ENCODE results near the gene PROSER1.

The PROSER1 gene

DNA sequence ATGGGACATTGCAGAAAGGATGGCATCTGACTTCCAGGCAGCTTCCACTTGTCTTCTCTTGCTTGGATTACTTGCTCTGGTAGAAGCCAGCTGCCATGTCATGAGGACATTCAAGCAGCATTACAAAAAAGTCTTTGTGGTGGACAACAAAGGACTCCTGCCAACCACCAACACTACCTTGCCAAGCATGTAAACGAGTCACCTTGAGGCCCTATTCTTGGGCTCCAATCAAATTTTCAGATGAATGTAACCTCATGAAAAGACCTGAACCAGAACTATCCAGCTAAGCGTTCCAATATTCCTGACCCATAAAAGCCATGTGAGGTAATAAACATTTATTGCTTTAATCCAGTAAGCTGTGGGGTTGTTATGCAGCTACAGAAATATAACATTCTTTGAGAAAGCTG lies 12.5 kb downstream of the PROSER1 start:
- Histone ChIP-seq H3K4me3 (ENCODE audit: low read length) (no peak overlapping the region), H3F3A (ENCODE audit: insufficient read depth, low read length) (no peaks in the 10 kb centered on the region), H4K20me1 (ENCODE audit: insufficient read depth, low read length) (no peaks in the 10 kb centered on the region), H3K9ac (ENCODE audit: low read length) (no peak overlapping the region), H3K27me3 (replicated peaks; ENCODE audit: insufficient read depth, low read length) (no peaks in the 10 kb centered on the region), H3K27ac (ENCODE audit: low read length) (no peak overlapping the region), H3K4me1 (ENCODE audit: low read length) (no peaks in the 10 kb centered on the region), H3K9me2 (replicated peaks; ENCODE audit: insufficient read depth, low read length) (no peaks in the 10 kb centered on the region), H3K79me2 (ENCODE audit: low read length) (peaks cover 4% of the 10 kb centered on the region; the same call in 1 of the 2 replicates), H3K36me3 (replicated peaks; ENCODE audit: insufficient read depth, low read length) (no peaks in the 10 kb centered on the region; the same call in 1 of the 2 replicates), H3K9me3 (replicated peaks; ENCODE audit: insufficient read depth, low read length) (no peaks in the 10 kb centered on the region), H2AFZ (ENCODE audit: low read length) (no peak overlapping the region), H3K4me2 (ENCODE audit: low read depth, low read length) (no peak overlapping the region)
- TF ChIP-seq EZH2 (optimal IDR thresholded peaks at IDR 0.05; ENCODE audit: low read depth, low read length) (no peak), EZH2phosphoT487 (IDR thresholded peaks at IDR 0.05; ENCODE audit: low read length) (no peak)
- TF ChIP-seq, protein P1, sequence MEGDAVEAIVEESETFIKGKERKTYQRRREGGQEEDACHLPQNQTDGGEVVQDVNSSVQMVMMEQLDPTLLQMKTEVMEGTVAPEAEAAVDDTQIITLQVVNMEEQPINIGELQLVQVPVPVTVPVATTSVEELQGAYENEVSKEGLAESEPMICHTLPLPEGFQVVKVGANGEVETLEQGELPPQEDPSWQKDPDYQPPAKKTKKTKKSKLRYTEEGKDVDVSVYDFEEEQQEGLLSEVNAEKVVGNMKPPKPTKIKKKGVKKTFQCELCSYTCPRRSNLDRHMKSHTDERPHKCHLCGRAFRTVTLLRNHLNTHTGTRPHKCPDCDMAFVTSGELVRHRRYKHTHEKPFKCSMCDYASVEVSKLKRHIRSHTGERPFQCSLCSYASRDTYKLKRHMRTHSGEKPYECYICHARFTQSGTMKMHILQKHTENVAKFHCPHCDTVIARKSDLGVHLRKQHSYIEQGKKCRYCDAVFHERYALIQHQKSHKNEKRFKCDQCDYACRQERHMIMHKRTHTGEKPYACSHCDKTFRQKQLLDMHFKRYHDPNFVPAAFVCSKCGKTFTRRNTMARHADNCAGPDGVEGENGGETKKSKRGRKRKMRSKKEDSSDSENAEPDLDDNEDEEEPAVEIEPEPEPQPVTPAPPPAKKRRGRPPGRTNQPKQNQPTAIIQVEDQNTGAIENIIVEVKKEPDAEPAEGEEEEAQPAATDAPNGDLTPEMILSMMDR (IDR thresholded peaks at IDR 0.05; ENCODE audit: low read length), result no peak
- no peak for DNase-seq

DNA sequence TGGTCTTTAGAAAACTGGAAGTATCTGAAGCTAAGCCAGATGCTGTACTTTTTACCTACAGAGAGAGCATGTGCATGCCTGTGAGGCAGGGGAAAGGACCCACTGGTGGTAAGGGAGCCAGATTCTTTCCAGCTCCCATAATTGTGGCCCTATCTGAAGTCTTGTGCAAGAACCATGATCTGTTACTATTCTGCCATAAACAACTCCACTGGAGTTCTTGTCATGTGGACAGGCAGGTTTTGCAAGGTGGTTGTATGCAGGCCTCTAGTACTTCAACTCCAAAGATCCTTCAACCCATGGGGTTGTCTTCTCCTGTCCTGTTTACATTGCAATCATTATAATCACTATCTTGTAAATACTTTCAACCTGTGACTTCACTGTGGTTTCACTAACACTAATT lies 14.1 kb downstream of the PROSER1 start:
- no peaks in the 10 kb centered on the region for H3K9me2 ChIP-seq (replicated peaks; ENCODE audit: insufficient read depth, low read length)
- TF ChIP-seq EZH2phosphoT487 (IDR thresholded peaks at IDR 0.05; ENCODE audit: low read length), result no peak
- no peak for TF ChIP-seq EZH2 (optimal IDR thresholded peaks at IDR 0.05; ENCODE audit: low read depth, low read length)
- TF ChIP-seq, protein P1 (IDR thresholded peaks at IDR 0.05; ENCODE audit: low read length), result no peak
- no peaks in the 10 kb centered on the region for H3K9me3 ChIP-seq (replicated peaks; ENCODE audit: insufficient read depth, low read length)
- no peak overlapping the region for H3K27ac ChIP-seq (ENCODE audit: low read length)
- H3K79me2 ChIP-seq (ENCODE audit: low read length), result 0 out of 2 replicates have a peak, but pooled peaks cover 2% of the 10 kb centered on the region
- no peak overlapping the region for H2AFZ ChIP-seq (ENCODE audit: low read length)
- no peaks in the 10 kb centered on the region; the same call in 1 of the 2 replicates for H3K36me3 ChIP-seq (replicated peaks; ENCODE audit: insufficient read depth, low read length)
- H3K4me3 ChIP-seq (ENCODE audit: low read length), result no peak overlapping the region
- H3F3A ChIP-seq (ENCODE audit: insufficient read depth, low read length), result no peaks in the 10 kb centered on the region
- no peaks in the 10 kb centered on the region for H3K27me3 ChIP-seq (replicated peaks; ENCODE audit: insufficient read depth, low read length)
- no peaks in the 10 kb centered on the region for H3K4me1 ChIP-seq (ENCODE audit: low read length)
- no peak for DNase-seq
- H4K20me1 ChIP-seq (ENCODE audit: insufficient read depth, low read length), result no peaks in the 10 kb centered on the region
- no peak overlapping the region for H3K9ac ChIP-seq (ENCODE audit: low read length)
- H3K4me2 ChIP-seq (ENCODE audit: low read depth, low read length), result no peak overlapping the region

DNA sequence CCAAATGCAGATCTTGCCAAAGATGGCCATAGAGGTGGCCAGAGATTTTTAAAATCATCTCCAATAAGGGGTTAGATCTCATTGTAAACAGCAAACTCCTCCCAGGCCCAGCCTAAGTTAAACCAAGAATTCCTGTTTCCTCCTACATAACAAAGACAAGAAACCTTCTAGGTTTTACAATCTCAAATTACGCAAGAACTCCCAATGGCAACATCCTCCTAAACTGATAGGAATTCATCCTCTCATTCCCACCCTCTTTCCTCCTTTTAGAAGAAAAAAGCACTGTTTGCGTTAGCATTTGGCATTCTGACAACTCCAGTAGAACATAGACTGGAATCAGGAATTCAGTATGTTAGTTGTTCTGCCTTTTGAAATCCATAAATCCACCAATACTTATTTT lies 14.6 kb downstream of the PROSER1 start:
- Histone ChIP-seq H3K36me3 (replicated peaks; ENCODE audit: insufficient read depth, low read length) (no peaks in the 10 kb centered on the region), H2AFZ (ENCODE audit: low read length) (no peak overlapping the region), H3K4me2 (ENCODE audit: low read depth, low read length) (no peak overlapping the region)

More for the DNA sequence above, 14.6 kb downstream of the PROSER1 start:
- H3K9me3 ChIP-seq (replicated peaks; ENCODE audit: insufficient read depth, low read length), result no peaks in the 10 kb centered on the region
- no peak overlapping the region for H3K4me3 ChIP-seq (ENCODE audit: low read length)
- H3K9ac ChIP-seq (ENCODE audit: low read length), result no peak overlapping the region
- DNase-seq, result no peak
- no peaks in the 10 kb centered on the region for H4K20me1 ChIP-seq (ENCODE audit: insufficient read depth, low read length)
- TF ChIP-seq EZH2phosphoT487 (IDR thresholded peaks at IDR 0.05; ENCODE audit: low read length) (no peak), EZH2 (optimal IDR thresholded peaks at IDR 0.05; ENCODE audit: low read depth, low read length) (no peak)
- TF ChIP-seq, protein P1 (IDR thresholded peaks at IDR 0.05; ENCODE audit: low read length), result no peak
- H3K79me2 ChIP-seq (ENCODE audit: low read length), result 0 out of 2 replicates have a peak, but pooled peaks cover 2% of the 10 kb centered on the region
- no peaks in the 10 kb centered on the region for H3F3A ChIP-seq (ENCODE audit: insufficient read depth, low read length)
- H3K27ac ChIP-seq (ENCODE audit: low read length), result no peak overlapping the region
- H3K9me2 ChIP-seq (replicated peaks; ENCODE audit: insufficient read depth, low read length), result no peaks in the 10 kb centered on the region
- H3K4me1 ChIP-seq (ENCODE audit: low read length), result no peaks in the 10 kb centered on the region
- H3K27me3 ChIP-seq (replicated peaks; ENCODE audit: insufficient read depth, low read length), result no peaks in the 10 kb centered on the region

Data from MM.1S (cell line).